Activated CD4-positive, alpha-beta T cell treated with anti-CD3 and anti-CD28 coated beads for 36 hours (primary cell): ENCODE results near the gene TMEM200A. TPM values are rescaled to one million over a fixed set of nuclear protein-coding genes. Genes with fewer than 3 reads are reported as not detected.

ENCODE experiments used
- ATAC-seq: fragments of 200-7000 bp; cut with Tn5 transposase; one replicate; pipeline ENCODE4 v1.10.0; 2021; ENCODE audit warnings: mild to moderate bottlenecking, moderate library complexity
- CTCF ChIA-PET: fragments of 350-600 bp; sonication (Branson Sonifier 250); formaldehyde crosslinking; loops from one replicate; lab custom pipeline; 2021; ENCODE audit warnings: antibody characterized with exemption; lab: Charles Lee
- POLR2A ChIA-PET: fragments of 350-600 bp; sonication (Branson Sonifier 250); formaldehyde crosslinking; loops from one replicate; lab custom pipeline; 2021; ENCODE audit warnings: antibody characterized with exemption, inconsistent platforms; lab: Charles Lee
- DNase-seq: peaks from one replicate; pipeline ENCODE4 v3.0.0-alpha.2; 2020
- H3K27ac Mint-ChIP-seq: one replicate; pipeline ENCODE4 v1.8.0; 2021; ENCODE audit warnings: mixed read lengths
- H3K27me3 Mint-ChIP-seq: one replicate; pipeline ENCODE4 v1.8.0; 2021; ENCODE audit warnings: mixed read lengths
- H3K36me3 Mint-ChIP-seq: one replicate; pipeline ENCODE4 v1.8.0; 2021; ENCODE audit warnings: low read depth, mixed read lengths
- H3K4me1 Mint-ChIP-seq: one replicate; pipeline ENCODE4 v1.8.0; 2021; ENCODE audit warnings: mixed read lengths
- H3K4me3 Mint-ChIP-seq: one replicate; pipeline ENCODE4 v1.8.0; 2021; ENCODE audit warnings: mild to moderate bottlenecking, moderate library complexity, mixed read lengths
- H3K9me3 Mint-ChIP-seq: one replicate; pipeline ENCODE4 v1.8.0; 2021; ENCODE audit warnings: low read depth, mixed read lengths
- intact Hi-C, 2 experiments: fragments of 100-400 bp; cut with DNase I in 1 of 2; cut with micrococcal nuclease in 1 of 2; formaldehyde crosslinking; loops; one replicate each; pipeline versions ENCODE4 v1.14.2 to v1.15.1; 2022 to 2024; cut with DNase I, micrococcal nuclease
- total RNA-seq, 2 experiments: library from RNA; stranded (reverse); gene quantifications; one replicate each; pipeline ENCODE4 v1.2.3, GENCODE V29; 2021

Gene TMEM200A
- total RNA-seq, 2 experiments from 2014 or later: 0.14 to 0.21 TPM

- Mint-ChIP-seq H3K9me3 (peaks cover 10% of the 10 kb centered on the region), H3K4me3 (no peak overlapping the region), H3K27me3 (peaks cover 16% of the 10 kb centered on the region), H3K4me1 (peaks cover 15% of the 10 kb centered on the region), H3K27ac (no peak overlapping the region), H3K36me3 (no peaks in the 10 kb centered on the region)
- DNase-seq (peak; percentile 24), ATAC-seq (no peak)
- POLR2A ChIA-PET: no interaction called here
- intact Hi-C loops: no loop called here
- CTCF ChIA-PET: no interaction called here
Measured at GRCh38 chr6:130362128-130362527, 3.7 kb upstream of the TMEM200A start.

- DNase-seq (no peak), ATAC-seq (no peak)
- Mint-ChIP-seq H3K27me3 (peaks cover 16% of the 10 kb centered on the region), H3K27ac (no peak overlapping the region), H3K4me3 (peak overlapping the region; percentile 47), H3K4me1 (peaks cover 20% of the 10 kb centered on the region), H3K9me3 (peaks cover 10% of the 10 kb centered on the region), H3K36me3 (no peaks in the 10 kb centered on the region)
- intact Hi-C loops: no loop called here
- POLR2A ChIA-PET: no interaction called here
- CTCF ChIA-PET: interaction anchor here (0.7 to 1.7 kb wide), 2 partner anchors 226 to 334 kb away, joined by 3 to 6 read pairs; no protein-coding TSS in a partner anchor
Measured at GRCh38 chr6:130364224-130364780, 1.5 kb upstream of the TMEM200A start.

GRCh38 chr6:130366107-130367005 lies 539 bp downstream of the TMEM200A start:
- ATAC-seq: peak; percentile 57
- peaks cover 16% of the 10 kb centered on the region for H3K27me3 Mint-ChIP-seq
- intact Hi-C loops: loop anchor here in 1 of 2 experiments (2.0 kb wide), 1 partner anchor 332 kb away; no protein-coding TSS in a partner anchor
- H3K4me3 Mint-ChIP-seq: peak overlapping the region; percentile 47
- peaks cover 20% of the 10 kb centered on the region for H3K4me1 Mint-ChIP-seq
- no peak overlapping the region for H3K27ac Mint-ChIP-seq
- H3K9me3 Mint-ChIP-seq: no peaks in the 10 kb centered on the region
- peak; percentile 56 for DNase-seq
- ChIA-PET POLR2A (interaction anchor here (0.5 kb wide), 1 partner anchor 790 kb away, joined by 6 read pairs; no protein-coding TSS in a partner anchor), CTCF (interaction anchor here (0.7 kb wide), 1 partner anchor 30 kb away, joined by 4 read pairs; no protein-coding TSS in a partner anchor)
- H3K36me3 Mint-ChIP-seq: no peaks in the 10 kb centered on the region

- Mint-ChIP-seq H3K36me3 (no peaks in the 10 kb centered on the region), H3K4me1 (peaks cover 20% of the 10 kb centered on the region), H3K4me3 (no peak overlapping the region), H3K9me3 (no peaks in the 10 kb centered on the region), H3K27ac (no peak overlapping the region), H3K27me3 (peaks cover 16% of the 10 kb centered on the region)
- no peak for ATAC-seq
- POLR2A ChIA-PET: interaction anchor here (0.6 kb wide), 1 partner anchor 608 kb away, joined by 4 read pairs; no protein-coding TSS in a partner anchor
- intact Hi-C loops: loop anchor here in 1 of 2 experiments (2.0 kb wide), 1 partner anchor 331 kb away; no protein-coding TSS in a partner anchor
- CTCF ChIA-PET: interaction anchor here (0.7 to 1.5 kb wide), 2 partner anchors 25 to 331 kb away, joined by 3 to 5 read pairs; no protein-coding TSS in a partner anchor
- DNase-seq: no peak
Measured at GRCh38 chr6:130367767-130368166, 1.9 kb downstream of the TMEM200A start.

GRCh38 chr6:130368576-130368975 lies 2.8 kb downstream of the TMEM200A start:
- CTCF ChIA-PET: interaction anchor here (0.7 to 1.5 kb wide), 3 partner anchors 11 to 330 kb away, joined by 3 to 5 read pairs (median 3); no protein-coding TSS in a partner anchor
- no peaks in the 10 kb centered on the region for H3K9me3 Mint-ChIP-seq
- H3K4me1 Mint-ChIP-seq: peaks cover 20% of the 10 kb centered on the region
- ATAC-seq (no peak), DNase-seq (no peak)
- H3K27ac Mint-ChIP-seq: no peak overlapping the region
- no peaks in the 10 kb centered on the region for H3K36me3 Mint-ChIP-seq
- H3K4me3 Mint-ChIP-seq: no peak overlapping the region
- intact Hi-C loops: no loop called here
- POLR2A ChIA-PET: no interaction called here
- peaks cover 16% of the 10 kb centered on the region for H3K27me3 Mint-ChIP-seq

GRCh38 chr6:130369831-130370230 lies 4.0 kb downstream of the TMEM200A start:
- intact Hi-C loops: no loop called here
- POLR2A ChIA-PET: no interaction called here
- no peak for ATAC-seq
- Mint-ChIP-seq H3K27ac (no peak overlapping the region), H3K4me3 (no peak overlapping the region), H3K4me1 (peaks cover 15% of the 10 kb centered on the region), H3K9me3 (no peaks in the 10 kb centered on the region), H3K27me3 (peaks cover 10% of the 10 kb centered on the region), H3K36me3 (no peaks in the 10 kb centered on the region)
- CTCF ChIA-PET: interaction anchor here (0.7 to 0.8 kb wide), 2 partner anchors 294 to 328 kb away, joined by 3 read pairs; no protein-coding TSS in a partner anchor
- no peak for DNase-seq

- CTCF ChIA-PET: interaction anchor here (1.4 kb wide), 1 partner anchor 78 kb away, joined by 3 read pairs; no protein-coding TSS in a partner anchor
- Mint-ChIP-seq H3K27ac (no peak overlapping the region), H3K27me3 (peaks cover 4% of the 10 kb centered on the region), H3K36me3 (no peaks in the 10 kb centered on the region), H3K4me3 (no peak overlapping the region), H3K4me1 (peaks cover 5% of the 10 kb centered on the region), H3K9me3 (no peaks in the 10 kb centered on the region)
- intact Hi-C loops: no loop called here
- no peak for ATAC-seq
- POLR2A ChIA-PET: interaction anchor here (0.6 kb wide), 1 partner anchor 554 kb away, joined by 3 read pairs; no protein-coding TSS in a partner anchor
- DNase-seq: no peak
Measured at GRCh38 chr6:130371921-130372420, 6.2 kb downstream of the TMEM200A start.

- no peak for ATAC-seq
- Mint-ChIP-seq H3K27ac (no peak overlapping the region), H3K27me3 (peaks cover 2% of the 10 kb centered on the region), H3K9me3 (no peaks in the 10 kb centered on the region), H3K4me3 (no peak overlapping the region), H3K4me1 (peaks cover 4% of the 10 kb centered on the region), H3K36me3 (no peaks in the 10 kb centered on the region)
- ChIA-PET POLR2A (no interaction called here), CTCF (interaction anchor here (1.4 kb wide), 1 partner anchor 79 kb away, joined by 3 read pairs; no protein-coding TSS in a partner anchor)
- DNase-seq: no peak
- intact Hi-C loops: no loop called here
Measured at GRCh38 chr6:130372786-130373185, 7.0 kb downstream of the TMEM200A start.

GRCh38 chr6:130373992-130374391 lies 8.2 kb downstream of the TMEM200A start:
- ChIA-PET POLR2A (no interaction called here), CTCF (no interaction called here)
- H3K9me3 Mint-ChIP-seq: no peaks in the 10 kb centered on the region

GRCh38 chr6:130376936-130377335 lies 11.1 kb downstream of the TMEM200A start:
- POLR2A ChIA-PET: no interaction called here
- H3K9me3 Mint-ChIP-seq: no peaks in the 10 kb centered on the region
- no peaks in the 10 kb centered on the region for H3K27me3 Mint-ChIP-seq
- H3K4me3 Mint-ChIP-seq: no peak overlapping the region
- no peak for ATAC-seq
- H3K36me3 Mint-ChIP-seq: no peaks in the 10 kb centered on the region
- H3K4me1 Mint-ChIP-seq: peaks cover 10% of the 10 kb centered on the region
- DNase-seq: no peak
- no peak overlapping the region for H3K27ac Mint-ChIP-seq
- CTCF ChIA-PET: no interaction called here
- intact Hi-C loops: no loop called here

More at GRCh38 chr6:130373992-130374391, 8.2 kb downstream of the TMEM200A start:
- intact Hi-C loops: no loop called here
- H3K27me3 Mint-ChIP-seq: no peaks in the 10 kb centered on the region
- H3K27ac Mint-ChIP-seq: no peak overlapping the region
- ATAC-seq (no peak), DNase-seq (no peak)
- H3K36me3 Mint-ChIP-seq: no peaks in the 10 kb centered on the region
- no peak overlapping the region for H3K4me3 Mint-ChIP-seq
- H3K4me1 Mint-ChIP-seq: no peaks in the 10 kb centered on the region

- intact Hi-C loops: no loop called here
- no peak overlapping the region for H3K4me3 Mint-ChIP-seq
- DNase-seq: no peak
- H3K36me3 Mint-ChIP-seq: no peaks in the 10 kb centered on the region
- no peaks in the 10 kb centered on the region for H3K9me3 Mint-ChIP-seq
- H3K27me3 Mint-ChIP-seq: no peaks in the 10 kb centered on the region
- H3K27ac Mint-ChIP-seq: no peak overlapping the region
- POLR2A ChIA-PET: no interaction called here
- CTCF ChIA-PET: no interaction called here
- H3K4me1 Mint-ChIP-seq: peaks cover 14% of the 10 kb centered on the region
- ATAC-seq: no peak
Measured at GRCh38 chr6:130377371-130377770, 11.6 kb downstream of the TMEM200A start.
